HL-60 (cell line): Measurements from ENCODE around the gene SLC4A9.

ENCODE experiments used
- CTCF ChIP-seq: IDR thresholded peaks from one replicate; pipeline ENCODE4 v1.5.1; 2011; ENCODE audit warnings: low read length, control low read depth, inconsistent platforms; ENCODE audit not compliant: insufficient read depth
- REST ChIP-seq: IDR thresholded peaks from 2 replicates; pipeline ENCODE4 v1.6.1; 2012; ENCODE audit warnings: low read depth; ENCODE audit not compliant: insufficient replicate concordance
- SPI1 ChIP-seq: IDR thresholded peaks from 2 replicates; pipeline ENCODE4 v1.6.1; 2012; ENCODE audit warnings: low read depth, mild to moderate bottlenecking, borderline replicate concordance

GRCh38 chr5:140327589-140327988, 32.4 kb upstream of the SLC4A9 start:
- TF ChIP-seq CTCF (no peak), SPI1 (no peak), REST (no peak)
